GM23338 (cell line): ENCODE measurements around the gene PLA2G4B. TPM values are rescaled to one million over a fixed set of nuclear protein-coding genes. Genes with fewer than 3 reads are reported as not detected.

Experiments
- ATAC-seq: fragments of 200-7000 bp; cut with Tn5 transposase; 3 replicates; pipeline ENCODE4 v1.9.1; 2020
- DNase-seq: peaks from one replicate; pipeline ENCODE4 v3.0.0-alpha.2; 2015; ENCODE audit warnings: low spot score
- H2AFZ ChIP-seq: fragments of 200-600 bp; sonication (generic); 2 replicates; pipeline ENCODE4 v1.8.0; 2016; ENCODE audit warnings: antibody characterized with exemption, mild to moderate bottlenecking, moderate library complexity
- H3F3A ChIP-seq: fragments of 200-600 bp; sonication (generic); replicated peaks from 2 replicates; pipeline ENCODE4 v1.8.0; 2017; ENCODE audit warnings: antibody characterized with exemption, mixed run types, low read depth
- H3K27ac ChIP-seq: fragments of 200-600 bp; sonication (generic); 2 replicates; pipeline ENCODE4 v1.6.1; 2016; ENCODE audit warnings: low read depth
- H3K27me3 ChIP-seq: fragments of 200-600 bp; sonication (generic); 2 replicates; pipeline ENCODE4 v1.8.0; 2016; ENCODE audit warnings: mild to moderate bottlenecking, mixed run types, moderate library complexity; ENCODE audit not compliant: insufficient read depth
- H3K36me3 ChIP-seq: fragments of 200-600 bp; sonication (generic); 2 replicates; pipeline ENCODE4 v1.8.0; 2016; ENCODE audit warnings: mild to moderate bottlenecking; ENCODE audit not compliant: insufficient read depth
- H3K4me1 ChIP-seq: fragments of 200-600 bp; sonication (generic); 2 replicates; pipeline ENCODE4 v1.8.0; 2016; ENCODE audit warnings: mild to moderate bottlenecking, moderate library complexity; ENCODE audit not compliant: insufficient read depth
- H3K4me2 ChIP-seq: fragments of 200-600 bp; sonication (generic); 2 replicates; pipeline ENCODE4 v1.7.1; 2017; ENCODE audit warnings: mixed run types
- H3K4me3 ChIP-seq: fragments of 200-600 bp; sonication (generic); 2 replicates; pipeline ENCODE4 v1.6.1; 2016; ENCODE audit warnings: mixed run types
- H3K79me2 ChIP-seq: fragments of 200-600 bp; sonication (generic); replicated peaks from 2 replicates; pipeline ENCODE4 v1.8.0; 2017; ENCODE audit warnings: mild to moderate bottlenecking; ENCODE audit not compliant: insufficient read depth
- H3K9me2 ChIP-seq: fragments of 200-600 bp; sonication (generic); 2 replicates; pipeline ENCODE4 v1.8.0; 2017; ENCODE audit not compliant: insufficient read depth
- H4K20me1 ChIP-seq: fragments of 200-600 bp; sonication (generic); replicated peaks from 2 replicates; pipeline ENCODE4 v1.8.0; 2017; ENCODE audit warnings: mild to moderate bottlenecking; ENCODE audit not compliant: insufficient read depth
- H3K27ac Mint-ChIP-seq: 2 replicates; pipeline ENCODE4 v1.8.0; 2020; ENCODE audit warnings: inconsistent platforms, mild to moderate bottlenecking, moderate library complexity, mixed read lengths
- H3K27me3 Mint-ChIP-seq: 3 replicates; pipeline ENCODE4 v1.8.0; 2022; ENCODE audit warnings: low read depth, mild to moderate bottlenecking, moderate library complexity, mixed read lengths, inconsistent platforms; ENCODE audit not compliant: insufficient read depth, poor library complexity
- H3K36me3 Mint-ChIP-seq: 3 replicates; pipeline ENCODE4 v1.8.0; 2021; ENCODE audit warnings: low read depth, mild to moderate bottlenecking, inconsistent platforms, moderate library complexity, mixed read lengths
- H3K4me1 Mint-ChIP-seq: 3 replicates; pipeline ENCODE4 v1.8.0; 2020; ENCODE audit warnings: mild to moderate bottlenecking, inconsistent platforms, mixed read lengths
- H3K4me3 Mint-ChIP-seq: 3 replicates; pipeline ENCODE4 v1.8.0; 2021; ENCODE audit warnings: moderate library complexity, mild to moderate bottlenecking, inconsistent platforms, mixed read lengths
- H3K9me3 Mint-ChIP-seq: 3 replicates; pipeline ENCODE4 v1.8.0; 2020; ENCODE audit warnings: moderate library complexity, mild to moderate bottlenecking, inconsistent platforms, mixed read lengths
- CREB1 ChIP-seq: fragments of 250-450 bp; sonication (Bioruptor Pico); IDR thresholded peaks from 2 replicates; pipeline ENCODE4 v1.5.0; 2020; ENCODE audit warnings: low read depth, mild to moderate bottlenecking, moderate library complexity
- EZH2 ChIP-seq: fragments of 200-600 bp; sonication (generic); IDR thresholded peaks from one replicate; pipeline ENCODE4 v1.8.0; 2017; ENCODE audit warnings: antibody characterized with exemption, mild to moderate bottlenecking, low read depth; ENCODE audit not compliant: unreplicated experiment
- EZH2phosphoT487 ChIP-seq: fragments of 200-600 bp; sonication (generic); IDR thresholded peaks from one replicate; pipeline ENCODE4 v1.8.1; 2018; ENCODE audit warnings: antibody characterized with exemption; ENCODE audit not compliant: unreplicated experiment
- JUNB ChIP-seq: IDR thresholded peaks from one replicate; pipeline ENCODE4 v1.6.1; 2016; ENCODE audit warnings: antibody characterized with exemption; ENCODE audit not compliant: unreplicated experiment
- NANOG ChIP-seq: IDR thresholded peaks from 2 replicates; pipeline ENCODE4 v1.6.1; 2016; ENCODE audit warnings: antibody characterized with exemption, borderline replicate concordance
- POLR2AphosphoS5 ChIP-seq: IDR thresholded peaks from 2 replicates; pipeline ENCODE4 v1.6.1; 2016; ENCODE audit warnings: antibody characterized with exemption, low read depth
- STAT1 ChIP-seq: IDR thresholded peaks from one replicate; pipeline ENCODE4 v1.6.1; 2016; ENCODE audit warnings: antibody characterized with exemption; ENCODE audit not compliant: unreplicated experiment
- ZNF114 ChIP-seq: fragments of 250-450 bp; sonication (Bioruptor Pico); IDR thresholded peaks from 2 replicates; pipeline ENCODE4 v1.5.0; 2020; ENCODE audit warnings: mild to moderate bottlenecking, moderate library complexity
- ZNF331 ChIP-seq: fragments of 250-450 bp; sonication (Bioruptor Pico); IDR thresholded peaks from 2 replicates; pipeline ENCODE4 v1.5.0; 2020; ENCODE audit warnings: low read depth, mild to moderate bottlenecking, moderate library complexity
- polyA plus RNA-seq: library from polyadenylated mRNA; unstranded; fragments of >200 nt; fragmentation: Nextera tagmentation; extraction: Ambion mirVana; gene quantifications from 2 replicates; pipeline ENCODE4 v1.2.1, GENCODE V29; 2016
- total RNA-seq: library from RNA; depleted of rRNA; stranded (reverse); fragments of >200 nt; shearing (Covaris generic); gene quantifications from 2 replicates; pipeline ENCODE4 v1.2.3, GENCODE V29; 2014
- TF ChIP-seq, protein P1 (sequence below), 2 experiments: fragments of 200-600 bp in 1 of 2; sonication (generic) in 1 of 2; conservative IDR thresholded peaks; 2 replicates each; pipeline versions ENCODE4 v1.5.1 to v1.6.1; 2016 to 2017; ENCODE audit warnings: antibody characterized with exemption in 2 of 2, low read depth in 2 of 2, mild to moderate bottlenecking in 2 of 2, moderate library complexity in 1 of 2
- TF ChIP-seq, protein P2 (sequence below): fragments of 250-450 bp; sonication (Bioruptor Pico); IDR thresholded peaks from 2 replicates; pipeline ENCODE4 v1.5.0; 2020; ENCODE audit warnings: mild to moderate bottlenecking, moderate library complexity
- TF ChIP-seq, protein P3 (sequence below): IDR thresholded peaks from one replicate; pipeline ENCODE4 v1.6.1; 2018; ENCODE audit warnings: antibody characterized with exemption; ENCODE audit not compliant: unreplicated experiment
- TF ChIP-seq, protein P4 (sequence below): IDR thresholded peaks from 2 replicates; pipeline ENCODE4 v1.6.1; 2016; ENCODE audit warnings: antibody characterized with exemption

PLA2G4B gene
- total and polyA plus RNA-seq, 2 experiments from 2014 or later: 4.4 to 9.6 TPM

DNA sequence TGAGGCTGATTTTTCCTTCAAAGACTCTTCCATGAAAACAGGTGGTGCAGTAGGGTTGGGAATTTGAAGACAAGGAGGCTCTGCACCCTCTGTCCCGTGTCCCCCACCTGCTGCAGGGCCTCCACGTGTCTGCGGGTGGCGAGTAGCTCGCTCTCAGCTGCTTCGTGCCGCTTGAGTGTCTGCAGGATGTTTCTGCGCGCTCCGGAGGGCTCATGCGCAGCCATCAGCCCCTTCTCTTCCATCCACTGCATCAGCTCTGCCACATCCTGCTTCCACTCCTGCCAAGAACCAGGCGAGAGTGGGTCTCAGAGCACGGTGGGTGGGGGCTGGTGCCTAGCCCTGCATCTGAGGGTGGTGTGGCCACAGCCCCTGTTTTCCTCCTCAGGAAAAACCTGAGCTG lies 37.4 kb downstream of the PLA2G4B start:
- TF ChIP-seq, protein P1, sequence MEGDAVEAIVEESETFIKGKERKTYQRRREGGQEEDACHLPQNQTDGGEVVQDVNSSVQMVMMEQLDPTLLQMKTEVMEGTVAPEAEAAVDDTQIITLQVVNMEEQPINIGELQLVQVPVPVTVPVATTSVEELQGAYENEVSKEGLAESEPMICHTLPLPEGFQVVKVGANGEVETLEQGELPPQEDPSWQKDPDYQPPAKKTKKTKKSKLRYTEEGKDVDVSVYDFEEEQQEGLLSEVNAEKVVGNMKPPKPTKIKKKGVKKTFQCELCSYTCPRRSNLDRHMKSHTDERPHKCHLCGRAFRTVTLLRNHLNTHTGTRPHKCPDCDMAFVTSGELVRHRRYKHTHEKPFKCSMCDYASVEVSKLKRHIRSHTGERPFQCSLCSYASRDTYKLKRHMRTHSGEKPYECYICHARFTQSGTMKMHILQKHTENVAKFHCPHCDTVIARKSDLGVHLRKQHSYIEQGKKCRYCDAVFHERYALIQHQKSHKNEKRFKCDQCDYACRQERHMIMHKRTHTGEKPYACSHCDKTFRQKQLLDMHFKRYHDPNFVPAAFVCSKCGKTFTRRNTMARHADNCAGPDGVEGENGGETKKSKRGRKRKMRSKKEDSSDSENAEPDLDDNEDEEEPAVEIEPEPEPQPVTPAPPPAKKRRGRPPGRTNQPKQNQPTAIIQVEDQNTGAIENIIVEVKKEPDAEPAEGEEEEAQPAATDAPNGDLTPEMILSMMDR (conservative IDR thresholded peaks at IDR 0.05; ENCODE audit: low read depth in 2 of 2): no peak
- TF ChIP-seq JUNB: no peak
- TF ChIP-seq, protein P2, sequence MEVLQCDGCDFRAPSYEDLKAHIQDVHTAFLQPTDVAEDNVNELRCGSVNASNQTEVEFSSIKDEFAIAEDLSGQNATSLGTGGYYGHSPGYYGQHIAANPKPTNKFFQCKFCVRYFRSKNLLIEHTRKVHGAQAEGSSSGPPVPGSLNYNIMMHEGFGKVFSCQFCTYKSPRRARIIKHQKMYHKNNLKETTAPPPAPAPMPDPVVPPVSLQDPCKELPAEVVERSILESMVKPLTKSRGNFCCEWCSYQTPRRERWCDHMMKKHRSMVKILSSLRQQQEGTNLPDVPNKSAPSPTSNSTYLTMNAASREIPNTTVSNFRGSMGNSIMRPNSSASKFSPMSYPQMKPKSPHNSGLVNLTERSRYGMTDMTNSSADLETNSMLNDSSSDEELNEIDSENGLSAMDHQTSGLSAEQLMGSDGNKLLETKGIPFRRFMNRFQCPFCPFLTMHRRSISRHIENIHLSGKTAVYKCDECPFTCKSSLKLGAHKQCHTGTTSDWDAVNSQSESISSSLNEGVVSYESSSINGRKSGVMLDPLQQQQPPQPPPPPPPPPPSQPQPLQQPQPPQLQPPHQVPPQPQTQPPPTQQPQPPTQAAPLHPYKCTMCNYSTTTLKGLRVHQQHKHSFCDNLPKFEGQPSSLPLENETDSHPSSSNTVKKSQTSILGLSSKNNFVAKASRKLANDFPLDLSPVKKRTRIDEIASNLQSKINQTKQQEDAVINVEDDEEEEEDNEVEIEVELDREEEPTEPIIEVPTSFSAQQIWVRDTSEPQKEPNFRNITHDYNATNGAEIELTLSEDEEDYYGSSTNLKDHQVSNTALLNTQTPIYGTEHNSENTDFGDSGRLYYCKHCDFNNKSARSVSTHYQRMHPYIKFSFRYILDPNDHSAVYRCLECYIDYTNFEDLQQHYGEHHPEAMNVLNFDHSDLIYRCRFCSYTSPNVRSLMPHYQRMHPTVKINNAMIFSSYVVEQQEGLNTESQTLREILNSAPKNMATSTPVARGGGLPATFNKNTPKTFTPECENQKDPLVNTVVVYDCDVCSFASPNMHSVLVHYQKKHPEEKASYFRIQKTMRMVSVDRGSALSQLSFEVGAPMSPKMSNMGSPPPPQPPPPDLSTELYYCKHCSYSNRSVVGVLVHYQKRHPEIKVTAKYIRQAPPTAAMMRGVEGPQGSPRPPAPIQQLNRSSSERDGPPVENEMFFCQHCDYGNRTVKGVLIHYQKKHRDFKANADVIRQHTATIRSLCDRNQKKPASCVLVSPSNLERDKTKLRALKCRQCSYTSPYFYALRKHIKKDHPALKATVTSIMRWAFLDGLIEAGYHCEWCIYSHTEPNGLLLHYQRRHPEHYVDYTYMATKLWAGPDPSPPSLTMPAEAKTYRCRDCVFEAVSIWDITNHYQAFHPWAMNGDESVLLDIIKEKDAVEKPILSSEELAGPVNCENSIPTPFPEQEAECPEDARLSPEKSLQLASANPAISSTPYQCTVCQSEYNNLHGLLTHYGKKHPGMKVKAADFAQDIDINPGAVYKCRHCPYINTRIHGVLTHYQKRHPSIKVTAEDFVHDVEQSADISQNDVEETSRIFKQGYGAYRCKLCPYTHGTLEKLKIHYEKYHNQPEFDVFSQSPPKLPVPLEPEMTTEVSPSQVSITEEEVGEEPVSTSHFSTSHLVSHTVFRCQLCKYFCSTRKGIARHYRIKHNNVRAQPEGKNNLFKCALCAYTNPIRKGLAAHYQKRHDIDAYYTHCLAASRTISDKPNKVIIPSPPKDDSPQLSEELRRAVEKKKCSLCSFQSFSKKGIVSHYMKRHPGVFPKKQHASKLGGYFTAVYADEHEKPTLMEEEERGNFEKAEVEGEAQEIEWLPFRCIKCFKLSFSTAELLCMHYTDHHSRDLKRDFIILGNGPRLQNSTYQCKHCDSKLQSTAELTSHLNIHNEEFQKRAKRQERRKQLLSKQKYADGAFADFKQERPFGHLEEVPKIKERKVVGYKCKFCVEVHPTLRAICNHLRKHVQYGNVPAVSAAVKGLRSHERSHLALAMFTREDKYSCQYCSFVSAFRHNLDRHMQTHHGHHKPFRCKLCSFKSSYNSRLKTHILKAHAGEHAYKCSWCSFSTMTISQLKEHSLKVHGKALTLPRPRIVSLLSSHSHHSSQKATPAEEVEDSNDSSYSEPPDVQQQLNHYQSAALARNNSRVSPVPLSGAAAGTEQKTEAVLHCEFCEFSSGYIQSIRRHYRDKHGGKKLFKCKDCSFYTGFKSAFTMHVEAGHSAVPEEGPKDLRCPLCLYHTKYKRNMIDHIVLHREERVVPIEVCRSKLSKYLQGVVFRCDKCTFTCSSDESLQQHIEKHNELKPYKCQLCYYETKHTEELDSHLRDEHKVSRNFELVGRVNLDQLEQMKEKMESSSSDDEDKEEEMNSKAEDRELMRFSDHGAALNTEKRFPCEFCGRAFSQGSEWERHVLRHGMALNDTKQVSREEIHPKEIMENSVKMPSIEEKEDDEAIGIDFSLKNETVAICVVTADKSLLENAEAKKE (CRISPR knock-in tag): no peak
- no peak for TF ChIP-seq ZNF331
- no peak for TF ChIP-seq EZH2
- TF ChIP-seq, protein P3, sequence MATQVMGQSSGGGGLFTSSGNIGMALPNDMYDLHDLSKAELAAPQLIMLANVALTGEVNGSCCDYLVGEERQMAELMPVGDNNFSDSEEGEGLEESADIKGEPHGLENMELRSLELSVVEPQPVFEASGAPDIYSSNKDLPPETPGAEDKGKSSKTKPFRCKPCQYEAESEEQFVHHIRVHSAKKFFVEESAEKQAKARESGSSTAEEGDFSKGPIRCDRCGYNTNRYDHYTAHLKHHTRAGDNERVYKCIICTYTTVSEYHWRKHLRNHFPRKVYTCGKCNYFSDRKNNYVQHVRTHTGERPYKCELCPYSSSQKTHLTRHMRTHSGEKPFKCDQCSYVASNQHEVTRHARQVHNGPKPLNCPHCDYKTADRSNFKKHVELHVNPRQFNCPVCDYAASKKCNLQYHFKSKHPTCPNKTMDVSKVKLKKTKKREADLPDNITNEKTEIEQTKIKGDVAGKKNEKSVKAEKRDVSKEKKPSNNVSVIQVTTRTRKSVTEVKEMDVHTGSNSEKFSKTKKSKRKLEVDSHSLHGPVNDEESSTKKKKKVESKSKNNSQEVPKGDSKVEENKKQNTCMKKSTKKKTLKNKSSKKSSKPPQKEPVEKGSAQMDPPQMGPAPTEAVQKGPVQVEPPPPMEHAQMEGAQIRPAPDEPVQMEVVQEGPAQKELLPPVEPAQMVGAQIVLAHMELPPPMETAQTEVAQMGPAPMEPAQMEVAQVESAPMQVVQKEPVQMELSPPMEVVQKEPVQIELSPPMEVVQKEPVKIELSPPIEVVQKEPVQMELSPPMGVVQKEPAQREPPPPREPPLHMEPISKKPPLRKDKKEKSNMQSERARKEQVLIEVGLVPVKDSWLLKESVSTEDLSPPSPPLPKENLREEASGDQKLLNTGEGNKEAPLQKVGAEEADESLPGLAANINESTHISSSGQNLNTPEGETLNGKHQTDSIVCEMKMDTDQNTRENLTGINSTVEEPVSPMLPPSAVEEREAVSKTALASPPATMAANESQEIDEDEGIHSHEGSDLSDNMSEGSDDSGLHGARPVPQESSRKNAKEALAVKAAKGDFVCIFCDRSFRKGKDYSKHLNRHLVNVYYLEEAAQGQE: no peak
- TF ChIP-seq POLR2AphosphoS5: no peak
- no peak for TF ChIP-seq CREB1
- no peak for TF ChIP-seq EZH2phosphoT487
- no peak for TF ChIP-seq STAT1
- TF ChIP-seq, protein P4, sequence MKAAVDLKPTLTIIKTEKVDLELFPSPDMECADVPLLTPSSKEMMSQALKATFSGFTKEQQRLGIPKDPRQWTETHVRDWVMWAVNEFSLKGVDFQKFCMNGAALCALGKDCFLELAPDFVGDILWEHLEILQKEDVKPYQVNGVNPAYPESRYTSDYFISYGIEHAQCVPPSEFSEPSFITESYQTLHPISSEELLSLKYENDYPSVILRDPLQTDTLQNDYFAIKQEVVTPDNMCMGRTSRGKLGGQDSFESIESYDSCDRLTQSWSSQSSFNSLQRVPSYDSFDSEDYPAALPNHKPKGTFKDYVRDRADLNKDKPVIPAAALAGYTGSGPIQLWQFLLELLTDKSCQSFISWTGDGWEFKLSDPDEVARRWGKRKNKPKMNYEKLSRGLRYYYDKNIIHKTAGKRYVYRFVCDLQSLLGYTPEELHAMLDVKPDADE: no peak
- no peak for TF ChIP-seq ZNF114 (CRISPR knock-in tag)
- no peak for TF ChIP-seq NANOG

More for the DNA sequence above, 37.4 kb downstream of the PLA2G4B start:
- no peaks in the 10 kb centered on the region; the same call in 2 of the 3 replicates for H3K36me3 Mint-ChIP-seq
- H3K79me2 ChIP-seq: no peaks in the 10 kb centered on the region
- no peaks in the 10 kb centered on the region for H4K20me1 ChIP-seq
- H3K4me1 Mint-ChIP-seq: no peaks in the 10 kb centered on the region
- no peak overlapping the region for H3K4me2 ChIP-seq
- peaks cover 21% of the 10 kb centered on the region for H3K27me3 Mint-ChIP-seq
- no peaks in the 10 kb centered on the region for H3K9me3 Mint-ChIP-seq
- H2AFZ ChIP-seq: no peak overlapping the region
- H3K27me3 ChIP-seq: peaks cover 9% of the 10 kb centered on the region
- H3K4me3 ChIP-seq: no peak overlapping the region
- H3K27ac Mint-ChIP-seq: no peak overlapping the region; the same call in 1 of the 2 replicates
- no peak for ATAC-seq
- DNase-seq: no peak
- H3K27ac ChIP-seq: no peak overlapping the region
- no peaks in the 10 kb centered on the region for H3F3A ChIP-seq
- H3K4me3 Mint-ChIP-seq: no peak overlapping the region
- H3K4me1 ChIP-seq: no peaks in the 10 kb centered on the region
- H3K36me3 ChIP-seq: no peaks in the 10 kb centered on the region
- H3K9me2 ChIP-seq: no peaks in the 10 kb centered on the region
